Activated naive CD8-positive, alpha-beta T cell treated with anti-CD3 and anti-CD28 coated beads, Interleukin-2, amount 10 ng/mL, durations not matched to agents 7 days and 5 days (primary cell): Measurements from ENCODE around the gene OSTF1. TPM values are rescaled to one million over a fixed set of nuclear protein-coding genes. Genes with fewer than 3 reads are reported as not detected.

Experiments
- ATAC-seq: fragments of 150-1000 bp; cut with Tn5 transposase; one replicate; pipeline ENCODE4 v1.10.0; 2021; ENCODE audit warnings: low read depth, moderate library complexity
- POLR2A ChIA-PET: fragments of 350-600 bp; sonication (Branson Sonifier 250); formaldehyde crosslinking; loops from one replicate; lab custom pipeline; 2021; ENCODE audit warnings: antibody characterized with exemption; lab: Charles Lee
- DNase-seq: peaks from one replicate; pipeline ENCODE4 v3.0.0; 2021
- H3K27ac Mint-ChIP-seq: one replicate; pipeline ENCODE4 v1.8.0; 2022; ENCODE audit warnings: mild to moderate bottlenecking, mixed read lengths
- H3K27me3 Mint-ChIP-seq: one replicate; pipeline ENCODE4 v1.8.0; 2022; ENCODE audit warnings: mild to moderate bottlenecking, moderate library complexity, mixed read lengths
- H3K36me3 Mint-ChIP-seq: one replicate; pipeline ENCODE4 v1.8.0; 2021; ENCODE audit warnings: mild to moderate bottlenecking, mixed read lengths
- H3K4me1 Mint-ChIP-seq: one replicate; pipeline ENCODE4 v1.8.0; 2021; ENCODE audit warnings: mixed read lengths
- H3K4me3 Mint-ChIP-seq: one replicate; pipeline ENCODE4 v1.8.0; 2022; ENCODE audit warnings: mild to moderate bottlenecking, moderate library complexity, mixed read lengths
- H3K9me3 Mint-ChIP-seq: one replicate; pipeline ENCODE4 v1.8.0; 2021; ENCODE audit warnings: mixed read lengths
- total RNA-seq, 2 experiments: library from RNA; stranded (reverse); gene quantifications; one replicate each; pipeline ENCODE4 v1.2.3, GENCODE V29; 2021

Gene OSTF1
- total RNA-seq, 2 experiments from 2014 or later: 99.9 to 108 TPM

DNA sequence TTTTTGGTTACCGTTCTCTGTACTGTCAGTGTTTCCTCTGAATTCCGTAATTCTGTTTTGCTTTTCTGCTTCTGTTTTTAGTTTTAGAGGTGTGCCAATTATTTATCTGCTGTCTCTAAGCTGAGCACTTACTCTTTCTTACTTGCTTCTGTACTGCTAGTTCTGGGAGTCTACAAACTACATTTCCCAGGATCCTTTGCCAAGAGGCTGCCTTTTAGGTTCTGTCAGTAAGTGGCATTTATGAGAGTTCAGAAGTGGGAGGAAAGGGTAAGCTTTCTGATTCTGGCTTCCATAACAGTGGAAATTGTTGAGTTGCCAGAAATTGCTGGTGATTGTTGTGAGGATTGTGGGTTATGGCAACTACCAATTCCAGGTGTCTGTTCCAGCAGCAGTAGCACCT is 102.4 kb downstream of the OSTF1 start:
- no peaks in the 10 kb centered on the region for H3K9me3 Mint-ChIP-seq
- POLR2A ChIA-PET: no interaction called here
- no peak overlapping the region for H3K27ac Mint-ChIP-seq
- no peak overlapping the region for H3K4me3 Mint-ChIP-seq
- no peak for ATAC-seq
- H3K27me3 Mint-ChIP-seq: peaks cover 2% of the 10 kb centered on the region
- H3K36me3 Mint-ChIP-seq: peaks cover 1% of the 10 kb centered on the region
- H3K4me1 Mint-ChIP-seq: peaks cover 3% of the 10 kb centered on the region
- no peak for DNase-seq

Other genes starting within 250 kb of the OSTF1 start
- gene TRPM6, start 200.6 kb upstream of the OSTF1 start, total RNA-seq: not detected
- gene C9orf40, start 135.6 kb upstream of the OSTF1 start, total RNA-seq: 10 to 100 TPM; 17.9 to 18.0 TPM
- gene CARNMT1, start 60.2 kb upstream of the OSTF1 start, total RNA-seq: 10 to 100 TPM; 26.5 to 26.9 TPM
- 10 to 100 TPM; 45.0 to 46.2 TPM for gene NMRK1, start 359 bp upstream of the OSTF1 start, total RNA-seq